OCI-LY7 (cell line): ENCODE results near the gene NFAM1.

Experiments used
- EZH2phosphoT487 ChIP-seq: fragments of 200-600 bp; sonication (generic); IDR thresholded peaks from 2 replicates; pipeline ENCODE4 v1.6.1; 2018; ENCODE audit warnings: low read depth, borderline replicate concordance, mild to moderate bottlenecking, mixed run types, antibody characterized with exemption, low read length, moderate library complexity, mixed read lengths
- TF ChIP-seq, protein P1 (sequence below): fragments of 200-600 bp; sonication (generic); conservative IDR thresholded peaks from 2 replicates; pipeline ENCODE4 v1.5.1; 2014; ENCODE audit warnings: mild to moderate bottlenecking, antibody characterized with exemption, low read length, moderate library complexity, mixed read lengths

GRCh38 chr22:42416671-42417230 lies 15.5 kb downstream of the NFAM1 start:
- TF ChIP-seq, protein P1, sequence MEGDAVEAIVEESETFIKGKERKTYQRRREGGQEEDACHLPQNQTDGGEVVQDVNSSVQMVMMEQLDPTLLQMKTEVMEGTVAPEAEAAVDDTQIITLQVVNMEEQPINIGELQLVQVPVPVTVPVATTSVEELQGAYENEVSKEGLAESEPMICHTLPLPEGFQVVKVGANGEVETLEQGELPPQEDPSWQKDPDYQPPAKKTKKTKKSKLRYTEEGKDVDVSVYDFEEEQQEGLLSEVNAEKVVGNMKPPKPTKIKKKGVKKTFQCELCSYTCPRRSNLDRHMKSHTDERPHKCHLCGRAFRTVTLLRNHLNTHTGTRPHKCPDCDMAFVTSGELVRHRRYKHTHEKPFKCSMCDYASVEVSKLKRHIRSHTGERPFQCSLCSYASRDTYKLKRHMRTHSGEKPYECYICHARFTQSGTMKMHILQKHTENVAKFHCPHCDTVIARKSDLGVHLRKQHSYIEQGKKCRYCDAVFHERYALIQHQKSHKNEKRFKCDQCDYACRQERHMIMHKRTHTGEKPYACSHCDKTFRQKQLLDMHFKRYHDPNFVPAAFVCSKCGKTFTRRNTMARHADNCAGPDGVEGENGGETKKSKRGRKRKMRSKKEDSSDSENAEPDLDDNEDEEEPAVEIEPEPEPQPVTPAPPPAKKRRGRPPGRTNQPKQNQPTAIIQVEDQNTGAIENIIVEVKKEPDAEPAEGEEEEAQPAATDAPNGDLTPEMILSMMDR, result no peak
- no peak for TF ChIP-seq EZH2phosphoT487
